Panc1 (cell line): Measurements from ENCODE around the gene LY6G6C. TPM values are rescaled to one million over a fixed set of nuclear protein-coding genes. Genes with fewer than 3 reads are reported as not detected.

Experiments
- ATAC-seq: fragments of 200-7000 bp; cut with Tn5 transposase; 2 replicates; pipeline ENCODE4 v1.9.1; 2020; ENCODE audit warnings: mild to moderate bottlenecking, moderate library complexity
- BruUV-seq: library from RNA; stranded (reverse); fragments of 400-500 nt; replicated peaks from 2 replicates; lab custom pipeline; 2021; lab: Mats Ljungman, UMichigan
- CTCF ChIA-PET: fragments of 300-600 bp; sonication (Branson Sonifier 250); formaldehyde crosslinking; loops from one replicate; lab custom pipeline; 2022; ENCODE audit warnings: antibody characterized with exemption; lab: Charles Lee
- POLR2A ChIA-PET: fragments of 300-600 bp; sonication (Branson Sonifier 250); formaldehyde crosslinking; loops from one replicate; lab custom pipeline; 2022; ENCODE audit warnings: antibody characterized with exemption; lab: Charles Lee
- DNase-seq: peaks from one replicate; pipeline ENCODE4 v3.0.0-alpha.2; 2010; ENCODE audit warnings: low read depth, low spot score
- H3K27ac ChIP-seq: 2 replicates; pipeline ENCODE4 v1.5.1; 2011; ENCODE audit warnings: mild to moderate bottlenecking, low read length, inconsistent platforms
- H3K27me3 ChIP-seq: fragments of 200-500 bp; sonication (Bioruptor generic); 2 replicates; pipeline ENCODE4 v1.6.0; 2014; ENCODE audit warnings: low read length, inconsistent platforms; ENCODE audit not compliant: control insufficient read depth, insufficient read depth
- H3K36me3 ChIP-seq: fragments of 200-500 bp; sonication (Bioruptor generic); 2 replicates; pipeline ENCODE4 v1.5.1; 2014; ENCODE audit warnings: inconsistent platforms, mild to moderate bottlenecking, low read length, moderate library complexity; ENCODE audit not compliant: control insufficient read depth, insufficient read depth
- H3K4me1 ChIP-seq: 2 replicates; pipeline ENCODE4 v1.5.1; 2011; ENCODE audit warnings: inconsistent platforms, mild to moderate bottlenecking, low read length, moderate library complexity; ENCODE audit not compliant: control insufficient read depth, insufficient read depth
- H3K4me3 ChIP-seq, 2 experiments: 2 replicates each; pipeline ENCODE4 v1.5.1; 2011 to 2012; ENCODE audit warnings: low read depth in 2 of 2, low read length in 2 of 2, mild to moderate bottlenecking in 2 of 2, inconsistent platforms in 1 of 2, moderate library complexity in 1 of 2
- H3K9me3 ChIP-seq: fragments of 200-500 bp; sonication (Bioruptor generic); 2 replicates; pipeline ENCODE4 v1.5.1; 2014; ENCODE audit warnings: low read depth, mild to moderate bottlenecking, inconsistent platforms, low read length, moderate library complexity; ENCODE audit not compliant: control insufficient read depth, insufficient read depth
- POLR2AphosphoS5 ChIP-seq: IDR thresholded peaks from 2 replicates; pipeline ENCODE4 v1.6.1; 2012; ENCODE audit warnings: mild to moderate bottlenecking, low read depth, low read length, moderate library complexity
- SIN3A ChIP-seq: IDR thresholded peaks from 2 replicates; pipeline ENCODE4 v1.6.1; 2012; ENCODE audit warnings: low read depth, mild to moderate bottlenecking, low read length, moderate library complexity, borderline replicate concordance; ENCODE audit not compliant: insufficient read depth
- TCF7L2 ChIP-seq: IDR thresholded peaks from 2 replicates; pipeline ENCODE4 v1.6.1; 2011; ENCODE audit warnings: mild to moderate bottlenecking, low read depth, low read length, inconsistent platforms
- in situ Hi-C: cut with HindIII; loops from 2 replicates; pipeline ENCODE4 v1.10.0; 2016; ENCODE audit warnings: low sequenced_read_pairs, low pct_unique_long_range_greater_than_20kb
- intact Hi-C: fragments of 100-400 bp; cut with micrococcal nuclease; formaldehyde crosslinking; loops from one replicate; pipeline ENCODE4 v1.10.0; 2022; ENCODE audit not compliant: unreplicated experiment
- total RNA-seq: library from RNA; stranded (reverse); gene quantifications from one replicate; pipeline ENCODE4 v1.2.1, GENCODE V29; 2021; ENCODE audit not compliant: unreplicated experiment
- TF ChIP-seq, protein P1 (sequence below): fragments of 450-650 bp; IDR thresholded peaks from 2 replicates; pipeline ENCODE4 v1.5.1; 2017; ENCODE audit warnings: mild to moderate bottlenecking
- TF ChIP-seq, protein P2 (sequence below), 2 experiments: IDR thresholded peaks; 2 replicates each; pipeline ENCODE4 v1.6.1; 2011 to 2012; ENCODE audit warnings: low read depth in 2 of 2, control low read depth in 1 of 2, low read length in 1 of 2, mild to moderate bottlenecking in 1 of 2, moderate library complexity in 1 of 2; ENCODE audit not compliant: insufficient read depth in 1 of 2

Gene LY6G6C
- total RNA-seq, 1 experiment from 2014 or later: 0.23 TPM

DNA sequence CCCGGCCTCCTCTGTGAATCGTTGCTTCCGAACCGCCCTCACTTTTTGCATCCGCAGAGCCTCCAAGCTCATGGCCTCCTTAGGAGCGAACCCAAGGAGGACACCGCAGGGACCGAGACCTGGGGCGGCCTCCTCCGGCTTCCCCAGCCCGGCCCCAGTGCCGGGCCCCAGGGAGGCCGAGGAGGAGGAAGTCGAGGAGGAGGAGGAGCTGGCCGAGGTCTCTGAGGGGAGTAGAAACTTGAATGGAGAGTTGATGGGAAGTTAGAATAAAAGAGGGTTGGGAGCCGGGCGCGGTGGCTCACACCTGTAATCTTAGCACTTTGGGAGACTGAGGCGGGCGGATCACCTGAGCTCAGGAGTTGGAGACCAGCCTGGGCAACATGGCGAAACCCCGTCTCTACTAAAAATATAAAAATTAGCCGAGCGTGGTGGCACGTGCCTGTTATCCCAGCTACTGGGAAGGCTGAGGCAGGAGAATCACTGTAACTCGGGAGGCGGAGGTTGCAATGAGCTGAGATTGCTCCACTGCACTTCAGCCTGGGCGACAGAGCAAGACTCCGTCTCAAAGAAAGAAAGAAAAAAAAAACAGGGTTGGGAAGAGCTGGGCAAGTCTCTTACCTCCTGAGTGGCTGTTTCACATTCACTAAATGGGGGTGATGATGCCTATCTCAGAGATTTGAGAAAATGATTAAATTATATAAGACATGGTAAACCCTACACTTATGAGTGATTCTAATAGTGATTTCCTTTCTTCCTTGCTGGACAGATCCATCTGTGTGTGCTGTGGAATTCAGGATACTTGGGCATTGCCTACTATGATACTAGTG is 19.1 kb upstream of the LY6G6C start:
- CTCF ChIA-PET: no interaction called here
- in situ Hi-C loops: no loop called here

DNA sequence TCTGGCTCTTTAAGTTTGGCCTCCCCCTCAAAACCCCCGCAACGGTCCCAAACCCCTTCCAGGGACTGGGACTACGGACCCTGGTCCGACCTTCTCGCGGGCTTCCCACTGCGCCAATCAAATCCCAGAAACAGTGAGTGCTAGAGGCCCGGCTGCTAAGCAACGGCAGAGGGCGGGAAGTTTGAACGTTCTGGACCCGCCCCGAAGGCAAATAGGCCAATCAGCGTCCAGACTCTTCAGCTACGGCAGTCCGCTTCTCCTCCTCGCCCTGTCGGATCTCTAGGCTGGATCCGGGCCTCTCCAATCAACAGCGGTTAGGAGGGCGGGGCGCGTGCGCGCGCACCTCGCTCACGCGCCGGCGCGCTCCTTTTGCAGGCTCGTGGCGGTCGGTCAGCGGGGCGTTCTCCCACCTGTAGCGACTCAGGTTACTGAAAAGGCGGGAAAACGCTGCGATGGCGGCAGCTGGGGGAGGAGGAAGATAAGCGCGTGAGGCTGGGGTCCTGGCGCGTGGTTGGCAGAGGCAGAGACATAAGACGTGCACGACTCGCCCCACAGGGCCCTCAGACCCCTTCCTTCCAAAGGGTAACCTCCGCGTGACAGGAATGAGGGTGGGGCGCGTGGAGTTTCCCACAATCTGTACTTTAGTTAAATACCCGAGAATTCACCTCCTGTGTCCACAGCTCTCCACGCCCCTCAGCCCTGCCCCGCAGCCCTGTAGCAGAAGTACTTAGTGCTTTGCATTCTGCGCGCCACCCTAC is 18.3 kb upstream of the LY6G6C start, which contains the start of gene MSH5:
TSS of gene MSH5 (plus strand) at position 367 of the 758 bp plus-strand sequence. CDS start 462 bp downstream, outside the sequence.
- no peaks in the 10 kb centered on the region for H3K9me3 ChIP-seq
- H3K36me3 ChIP-seq: peaks cover 7% of the 10 kb centered on the region; the same call in 1 of the 2 replicates
- peak within 1 kb of the TSS; percentile 100 for H3K27ac ChIP-seq
- in situ Hi-C loops: no loop called here
- BruUV-seq: TSS peak; percentile 87
- H3K4me3 ChIP-seq: peak within 1 kb of the TSS; percentile 79 to 90
- CTCF ChIA-PET: interaction anchor here (0.7 to 1.4 kb wide), 2 partner anchors 30 to 90 kb away, joined by 4 to 5 read pairs; no protein-coding TSS in a partner anchor
- DNase-seq: peak; percentile 96
- POLR2A ChIA-PET: interaction anchor here (0.5 to 1.5 kb wide), 3 partner anchors 9 to 80 kb away, joined by 3 to 6 read pairs (median 5); no protein-coding TSS in a partner anchor
- TF ChIP-seq SIN3A (peak; percentile 78; the same call in 1 of the 2 replicates), TCF7L2 (peak; percentile 11; the same call in 1 of the 2 replicates), POLR2AphosphoS5 (peak; percentile 76)
- TF ChIP-seq, protein P1, sequence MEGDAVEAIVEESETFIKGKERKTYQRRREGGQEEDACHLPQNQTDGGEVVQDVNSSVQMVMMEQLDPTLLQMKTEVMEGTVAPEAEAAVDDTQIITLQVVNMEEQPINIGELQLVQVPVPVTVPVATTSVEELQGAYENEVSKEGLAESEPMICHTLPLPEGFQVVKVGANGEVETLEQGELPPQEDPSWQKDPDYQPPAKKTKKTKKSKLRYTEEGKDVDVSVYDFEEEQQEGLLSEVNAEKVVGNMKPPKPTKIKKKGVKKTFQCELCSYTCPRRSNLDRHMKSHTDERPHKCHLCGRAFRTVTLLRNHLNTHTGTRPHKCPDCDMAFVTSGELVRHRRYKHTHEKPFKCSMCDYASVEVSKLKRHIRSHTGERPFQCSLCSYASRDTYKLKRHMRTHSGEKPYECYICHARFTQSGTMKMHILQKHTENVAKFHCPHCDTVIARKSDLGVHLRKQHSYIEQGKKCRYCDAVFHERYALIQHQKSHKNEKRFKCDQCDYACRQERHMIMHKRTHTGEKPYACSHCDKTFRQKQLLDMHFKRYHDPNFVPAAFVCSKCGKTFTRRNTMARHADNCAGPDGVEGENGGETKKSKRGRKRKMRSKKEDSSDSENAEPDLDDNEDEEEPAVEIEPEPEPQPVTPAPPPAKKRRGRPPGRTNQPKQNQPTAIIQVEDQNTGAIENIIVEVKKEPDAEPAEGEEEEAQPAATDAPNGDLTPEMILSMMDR: no peak
- TF ChIP-seq, protein P2, sequence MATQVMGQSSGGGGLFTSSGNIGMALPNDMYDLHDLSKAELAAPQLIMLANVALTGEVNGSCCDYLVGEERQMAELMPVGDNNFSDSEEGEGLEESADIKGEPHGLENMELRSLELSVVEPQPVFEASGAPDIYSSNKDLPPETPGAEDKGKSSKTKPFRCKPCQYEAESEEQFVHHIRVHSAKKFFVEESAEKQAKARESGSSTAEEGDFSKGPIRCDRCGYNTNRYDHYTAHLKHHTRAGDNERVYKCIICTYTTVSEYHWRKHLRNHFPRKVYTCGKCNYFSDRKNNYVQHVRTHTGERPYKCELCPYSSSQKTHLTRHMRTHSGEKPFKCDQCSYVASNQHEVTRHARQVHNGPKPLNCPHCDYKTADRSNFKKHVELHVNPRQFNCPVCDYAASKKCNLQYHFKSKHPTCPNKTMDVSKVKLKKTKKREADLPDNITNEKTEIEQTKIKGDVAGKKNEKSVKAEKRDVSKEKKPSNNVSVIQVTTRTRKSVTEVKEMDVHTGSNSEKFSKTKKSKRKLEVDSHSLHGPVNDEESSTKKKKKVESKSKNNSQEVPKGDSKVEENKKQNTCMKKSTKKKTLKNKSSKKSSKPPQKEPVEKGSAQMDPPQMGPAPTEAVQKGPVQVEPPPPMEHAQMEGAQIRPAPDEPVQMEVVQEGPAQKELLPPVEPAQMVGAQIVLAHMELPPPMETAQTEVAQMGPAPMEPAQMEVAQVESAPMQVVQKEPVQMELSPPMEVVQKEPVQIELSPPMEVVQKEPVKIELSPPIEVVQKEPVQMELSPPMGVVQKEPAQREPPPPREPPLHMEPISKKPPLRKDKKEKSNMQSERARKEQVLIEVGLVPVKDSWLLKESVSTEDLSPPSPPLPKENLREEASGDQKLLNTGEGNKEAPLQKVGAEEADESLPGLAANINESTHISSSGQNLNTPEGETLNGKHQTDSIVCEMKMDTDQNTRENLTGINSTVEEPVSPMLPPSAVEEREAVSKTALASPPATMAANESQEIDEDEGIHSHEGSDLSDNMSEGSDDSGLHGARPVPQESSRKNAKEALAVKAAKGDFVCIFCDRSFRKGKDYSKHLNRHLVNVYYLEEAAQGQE (IDR thresholded peaks at IDR 0.05; ENCODE audit: insufficient read depth in 1 of 2, low read depth in 2 of 2, low read length in 1 of 2): no peak
- ATAC-seq: peak; percentile 87
- intact Hi-C loops: loop anchor here (10.0 kb wide), 1 partner anchor 95 kb away; no protein-coding TSS in a partner anchor
- H3K27me3 ChIP-seq: no peaks in the 10 kb centered on the region
- peaks cover 32% of the 10 kb centered on the region for H3K4me1 ChIP-seq

More for the DNA sequence above, 19.1 kb upstream of the LY6G6C start:
- POLR2A ChIA-PET: interaction anchor here (1.5 kb wide), 1 partner anchor 10 kb away, joined by 5 read pairs; no protein-coding TSS in a partner anchor
- intact Hi-C loops: no loop called here
- no peaks in the 10 kb centered on the region for H3K27me3 ChIP-seq
- TF ChIP-seq, protein P2 (IDR thresholded peaks at IDR 0.05; ENCODE audit: insufficient read depth in 1 of 2, low read depth in 2 of 2, low read length in 1 of 2): peak in 1 of 2 experiments; percentile 43; a peak in 1 of 4 replicates
- 0 out of 2 replicates have a peak, but pooled peaks have one; percentile 16 for TF ChIP-seq POLR2AphosphoS5
- TF ChIP-seq, protein P1: no peak
- peaks cover 32% of the 10 kb centered on the region for H3K4me1 ChIP-seq
- ATAC-seq (no peak), DNase-seq (no peak)
- H3K4me3 ChIP-seq: peak overlapping the region; percentile 79 to 90
- H3K36me3 ChIP-seq: peaks cover 4% of the 10 kb centered on the region; the same call in 1 of the 2 replicates
- no peaks in the 10 kb centered on the region for H3K9me3 ChIP-seq
- H3K27ac ChIP-seq: peak overlapping the region; percentile 85
- BruUV-seq: no TSS peak
